ENCODE measurements around the gene TPRX1.
"Not testable (repeated sequence)": the region's sequence is repeated elsewhere in the genome, so short reads cannot be mapped to it uniquely, and the experiment has no call there.

Gene TPRX1

GRCh38 chr19:47792616-47793015, 11.7 kb downstream of the TPRX1 start:
- Histone ChIP-seq H3K4me1 (ENCODE audit: control insufficient read depth, low read length) (no peaks in the 10 kb centered on the region), H3K79me2 (ENCODE audit: control insufficient read depth, low read length) (no peaks in the 10 kb centered on the region), H3K4me2 (ENCODE audit: low read length) (no peak overlapping the region), H3K4me3 (ENCODE audit: low read length) (no peak overlapping the region), H3K27ac (ENCODE audit: low read depth, low read length) (no peak overlapping the region), H3K27me3 (ENCODE audit: control insufficient read depth, low read length) (no peaks in the 10 kb centered on the region), H3F3A (ENCODE audit: control insufficient read depth, insufficient read depth) (no peaks in the 10 kb centered on the region), H4K20me1 (ENCODE audit: control insufficient read depth, insufficient read depth, low read depth, low read length) (no peaks in the 10 kb centered on the region), H3K9me2 (replicated peaks; ENCODE audit: control insufficient read depth, low read length) (no peaks in the 10 kb centered on the region), H3K9me3 (ENCODE audit: control insufficient read depth, insufficient read depth, low read length) (no peaks in the 10 kb centered on the region), H3K36me3 (ENCODE audit: control insufficient read depth, low read length) (no peaks in the 10 kb centered on the region)
- TF ChIP-seq CTCF (IDR thresholded peaks at IDR 0.05; ENCODE audit: low read depth, low read length, poor library complexity, severe bottlenecking) (no peak), EZH2phosphoT487 (IDR thresholded peaks at IDR 0.05; ENCODE audit: borderline replicate concordance, low read length) (no peak)

GRCh38 chr19:47790398-47790814, 13.9 kb downstream of the TPRX1 start:
- H3K4me2 ChIP-seq (ENCODE audit: low read length), result no peak overlapping the region
- no peaks in the 10 kb centered on the region for H3F3A ChIP-seq (ENCODE audit: control insufficient read depth, insufficient read depth)
- no peaks in the 10 kb centered on the region for H3K27me3 ChIP-seq (ENCODE audit: control insufficient read depth, low read length)
- no peaks in the 10 kb centered on the region for H4K20me1 ChIP-seq (ENCODE audit: control insufficient read depth, insufficient read depth, low read depth, low read length)
- TF ChIP-seq CTCF (IDR thresholded peaks at IDR 0.05; ENCODE audit: low read depth, low read length, poor library complexity, severe bottlenecking) (peak; percentile 95), EZH2phosphoT487 (IDR thresholded peaks at IDR 0.05; ENCODE audit: borderline replicate concordance, low read length) (no peak)
- no peaks in the 10 kb centered on the region for H3K79me2 ChIP-seq (ENCODE audit: control insufficient read depth, low read length)
- no peaks in the 10 kb centered on the region for H3K36me3 ChIP-seq (ENCODE audit: control insufficient read depth, low read length)
- H3K9me3 ChIP-seq (ENCODE audit: control insufficient read depth, insufficient read depth, low read length), result no peaks in the 10 kb centered on the region
- H3K4me1 ChIP-seq (ENCODE audit: control insufficient read depth, low read length), result no peaks in the 10 kb centered on the region
- H3K4me3 ChIP-seq (ENCODE audit: low read length), result no peak overlapping the region
- H3K27ac ChIP-seq (ENCODE audit: low read depth, low read length), result no peak overlapping the region
- H3K9me2 ChIP-seq (replicated peaks; ENCODE audit: control insufficient read depth, low read length), result no peaks in the 10 kb centered on the region

GRCh38 chr19:47789811-47790210, 14.5 kb downstream of the TPRX1 start:
- H3K4me3 ChIP-seq (ENCODE audit: low read length); H3K27ac ChIP-seq (ENCODE audit: low read depth, low read length): not testable (repeated sequence)

GRCh38 chr19:47787307-47787706, 17.0 kb downstream of the TPRX1 start:
- not testable (repeated sequence) for H3F3A ChIP-seq (ENCODE audit: control insufficient read depth, insufficient read depth); H3K27me3 ChIP-seq (ENCODE audit: control insufficient read depth, low read length); H3K4me3 ChIP-seq (ENCODE audit: low read length); H3K4me2 ChIP-seq (ENCODE audit: low read length); H3K27ac ChIP-seq (ENCODE audit: low read depth, low read length); H3K9me2 ChIP-seq (replicated peaks; ENCODE audit: control insufficient read depth, low read length); H3K79me2 ChIP-seq (ENCODE audit: control insufficient read depth, low read length); H4K20me1 ChIP-seq (ENCODE audit: control insufficient read depth, insufficient read depth, low read depth, low read length); H3K4me1 ChIP-seq (ENCODE audit: control insufficient read depth, low read length); H3K9me3 ChIP-seq (ENCODE audit: control insufficient read depth, insufficient read depth, low read length); H3K36me3 ChIP-seq (ENCODE audit: control insufficient read depth, low read length)

More at GRCh38 chr19:47789811-47790210, 14.5 kb downstream of the TPRX1 start:
- not testable (repeated sequence) for H3K4me1 ChIP-seq (ENCODE audit: control insufficient read depth, low read length); H3F3A ChIP-seq (ENCODE audit: control insufficient read depth, insufficient read depth); H3K79me2 ChIP-seq (ENCODE audit: control insufficient read depth, low read length); H3K36me3 ChIP-seq (ENCODE audit: control insufficient read depth, low read length); H4K20me1 ChIP-seq (ENCODE audit: control insufficient read depth, insufficient read depth, low read depth, low read length); H3K9me2 ChIP-seq (replicated peaks; ENCODE audit: control insufficient read depth, low read length); H3K4me2 ChIP-seq (ENCODE audit: low read length); H3K27me3 ChIP-seq (ENCODE audit: control insufficient read depth, low read length); H3K9me3 ChIP-seq (ENCODE audit: control insufficient read depth, insufficient read depth, low read length)

All from DOHH2 (cell line).